ENCODE measurements around the gene BCL11A.

DNA sequence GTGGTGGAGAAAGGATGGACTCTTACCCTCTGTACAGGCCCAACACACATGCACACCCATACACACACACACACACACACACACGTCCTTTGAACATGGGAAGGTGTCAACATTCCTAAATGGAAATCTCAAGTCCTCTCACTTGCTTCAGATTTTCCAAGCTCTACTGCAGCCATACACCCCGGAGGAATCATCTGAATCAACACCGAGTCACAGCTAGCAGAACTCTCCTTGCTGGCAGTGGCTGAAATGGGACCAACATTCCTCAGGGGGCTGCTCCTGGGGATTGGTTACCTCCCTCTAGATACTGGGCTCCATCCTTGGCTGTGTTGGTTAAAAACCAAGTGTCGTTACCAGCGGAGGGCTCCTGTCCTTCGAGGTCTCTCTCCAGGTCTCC, 112.7 kb downstream of the BCL11A start:
- TF ChIP-seq EZH2 (IDR thresholded peaks at IDR 0.05; ENCODE audit: insufficient read depth, low read length) = no peak
- TF ChIP-seq, protein P1, sequence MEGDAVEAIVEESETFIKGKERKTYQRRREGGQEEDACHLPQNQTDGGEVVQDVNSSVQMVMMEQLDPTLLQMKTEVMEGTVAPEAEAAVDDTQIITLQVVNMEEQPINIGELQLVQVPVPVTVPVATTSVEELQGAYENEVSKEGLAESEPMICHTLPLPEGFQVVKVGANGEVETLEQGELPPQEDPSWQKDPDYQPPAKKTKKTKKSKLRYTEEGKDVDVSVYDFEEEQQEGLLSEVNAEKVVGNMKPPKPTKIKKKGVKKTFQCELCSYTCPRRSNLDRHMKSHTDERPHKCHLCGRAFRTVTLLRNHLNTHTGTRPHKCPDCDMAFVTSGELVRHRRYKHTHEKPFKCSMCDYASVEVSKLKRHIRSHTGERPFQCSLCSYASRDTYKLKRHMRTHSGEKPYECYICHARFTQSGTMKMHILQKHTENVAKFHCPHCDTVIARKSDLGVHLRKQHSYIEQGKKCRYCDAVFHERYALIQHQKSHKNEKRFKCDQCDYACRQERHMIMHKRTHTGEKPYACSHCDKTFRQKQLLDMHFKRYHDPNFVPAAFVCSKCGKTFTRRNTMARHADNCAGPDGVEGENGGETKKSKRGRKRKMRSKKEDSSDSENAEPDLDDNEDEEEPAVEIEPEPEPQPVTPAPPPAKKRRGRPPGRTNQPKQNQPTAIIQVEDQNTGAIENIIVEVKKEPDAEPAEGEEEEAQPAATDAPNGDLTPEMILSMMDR (IDR thresholded peaks at IDR 0.05; ENCODE audit: insufficient read depth, low read depth, low read length) = no peak
